GM12892 (cell line): Measurements from ENCODE around the gene GOLGA6A.
"Not testable (repeated sequence)": the region's sequence is repeated elsewhere in the genome, so short reads cannot be mapped to it uniquely, and the experiment has no call there.

ENCODE experiments used
- DNase-seq: peaks from one replicate; pipeline ENCODE4 v3.0.0; 2011; ENCODE audit not compliant: insufficient read length
- FAIRE-seq: peaks from 2 replicates; lab custom pipeline; 2011; peaks lifted over from hg19 to GRCh38; lab: Jason Lieb, UNC
- POLR2A ChIP-seq: IDR thresholded peaks from 2 replicates; pipeline ENCODE4 v1.6.1; 2011; ENCODE audit warnings: low read depth, low read length, control low read depth
- POLR2AphosphoS5 ChIP-seq: IDR thresholded peaks from 2 replicates; pipeline ENCODE4 v1.6.1; 2011; ENCODE audit warnings: low read depth, low read length, control low read depth
- TAF1 ChIP-seq: IDR thresholded peaks from 2 replicates; pipeline ENCODE4 v1.6.1; 2011; ENCODE audit warnings: low read depth, mild to moderate bottlenecking, control low read depth, low read length, borderline replicate concordance

The GOLGA6A gene

DNA sequence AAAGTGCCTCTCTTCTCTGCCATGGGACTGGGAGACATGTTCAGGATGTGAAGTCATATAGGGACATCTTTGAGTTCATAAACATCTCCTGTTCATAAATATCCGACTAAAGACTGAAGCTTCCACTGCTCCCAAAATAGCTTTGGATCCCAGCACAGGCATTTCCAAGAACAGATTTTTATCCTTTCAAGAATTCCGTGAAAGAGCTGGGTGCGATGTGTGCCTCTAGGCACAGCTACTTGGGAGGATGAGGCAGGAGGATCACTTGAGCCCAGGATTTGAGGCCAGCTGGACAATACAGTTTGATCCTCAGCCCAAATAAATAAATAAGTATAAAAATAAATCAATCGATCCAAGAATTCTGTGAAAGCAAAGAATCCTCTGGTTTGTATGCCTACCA, 41.3 kb upstream of the GOLGA6A start:
- TF ChIP-seq POLR2AphosphoS5 = no peak
- no peak for TF ChIP-seq TAF1
- TF ChIP-seq POLR2A = no peak
- FAIRE-seq = no peak
- no peak for DNase-seq

DNA sequence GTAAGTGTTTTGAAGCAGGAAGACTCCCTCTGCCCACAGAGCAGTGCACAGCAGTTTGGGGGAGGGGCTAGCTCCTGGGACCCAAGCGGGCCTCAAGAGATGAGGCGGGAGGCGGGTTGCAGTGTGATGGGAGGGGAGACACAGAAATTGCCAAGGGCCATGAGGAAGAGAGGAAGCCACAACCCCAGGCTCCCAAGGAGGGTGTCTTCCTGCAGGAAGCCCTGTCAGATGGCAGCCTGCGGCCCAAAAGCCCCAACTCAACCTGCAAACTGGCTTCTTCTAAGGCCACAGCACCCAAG, 40.7 kb upstream of the GOLGA6A start:
- FAIRE-seq (no peak), DNase-seq (no peak)
- TF ChIP-seq POLR2A = no peak
- no peak for TF ChIP-seq POLR2AphosphoS5
- TF ChIP-seq TAF1 = no peak

DNA sequence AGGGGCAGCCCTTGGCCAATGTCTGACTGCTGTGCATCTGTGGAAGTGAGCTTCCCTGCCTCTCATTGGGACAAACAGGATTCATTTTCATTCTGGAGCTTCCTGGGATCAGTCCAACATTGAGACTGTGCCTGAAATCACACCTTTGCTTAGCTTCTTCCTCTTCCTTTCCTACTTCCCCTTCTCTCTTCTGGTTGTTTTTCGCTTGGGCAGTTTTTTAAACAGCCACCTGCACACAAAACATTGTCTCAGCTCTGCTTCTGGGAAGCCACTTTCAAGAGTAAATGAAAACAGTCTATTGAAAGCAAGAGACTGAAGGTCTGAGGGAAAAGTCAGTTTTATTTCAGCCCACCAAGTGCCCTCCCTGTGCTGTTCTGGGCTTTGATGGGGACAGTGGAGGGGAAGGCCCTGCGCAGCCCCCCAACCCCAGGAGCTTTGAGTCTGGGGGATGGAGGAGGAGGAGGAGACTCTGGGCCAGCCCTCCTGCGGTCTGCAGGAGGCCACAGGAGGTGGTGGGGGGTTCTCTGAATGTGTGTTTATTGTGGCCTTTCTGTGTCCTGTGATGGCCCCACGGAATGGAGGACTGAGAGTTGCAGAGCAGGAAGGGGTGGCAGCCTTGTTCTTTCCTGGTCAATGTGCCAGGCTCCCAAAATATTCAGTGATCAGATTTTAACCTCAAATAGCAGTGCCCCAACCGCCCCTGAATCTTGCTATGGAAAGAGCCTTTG, 40.2 kb upstream of the GOLGA6A start:
- FAIRE-seq = peak; percentile 68
- no peak for DNase-seq
- TF ChIP-seq POLR2AphosphoS5 (no peak), POLR2A (no peak), TAF1 (no peak)

DNA sequence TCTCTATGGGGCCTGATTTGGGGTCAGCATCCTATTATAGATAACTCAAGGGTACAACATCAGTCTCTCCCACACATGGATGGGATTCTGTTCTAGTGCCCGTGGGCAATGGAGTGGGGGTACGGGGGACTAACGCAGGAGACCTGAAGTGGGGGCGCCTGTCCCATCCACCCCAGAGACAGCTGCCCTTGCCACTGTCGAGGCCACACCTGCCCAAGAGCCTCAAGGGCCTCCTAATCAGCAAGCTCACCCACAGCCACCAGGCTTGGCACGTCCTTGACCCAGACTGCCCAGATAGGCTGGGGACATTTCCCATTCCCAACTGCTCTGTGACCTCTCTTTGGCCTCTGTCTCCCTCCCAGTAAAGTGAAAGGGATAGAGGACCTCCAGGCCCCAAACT, 39.5 kb upstream of the GOLGA6A start:
- DNase-seq = no peak
- no peak for FAIRE-seq
- TF ChIP-seq POLR2AphosphoS5 (no peak), POLR2A (no peak), TAF1 (no peak)

DNA sequence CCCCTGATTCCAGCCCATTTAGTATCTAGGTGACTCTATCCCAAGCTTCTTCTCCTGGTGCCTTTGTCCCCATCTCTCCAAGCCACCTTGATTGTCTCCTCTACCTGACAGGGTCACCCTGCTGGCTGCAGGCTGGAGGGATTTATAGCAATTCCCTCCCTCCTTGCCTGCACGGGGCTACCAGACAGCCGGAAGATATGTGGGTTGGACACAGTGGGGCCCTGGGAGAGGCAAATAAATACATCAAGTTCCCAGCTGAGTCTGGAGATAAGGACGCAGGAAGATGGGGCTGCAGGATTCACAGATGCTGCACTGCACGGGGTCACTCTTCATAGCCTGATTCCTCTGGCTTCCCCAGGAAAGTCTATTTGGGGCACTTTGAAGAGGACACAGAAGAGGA, 38.7 kb upstream of the GOLGA6A start:
- no peak for TF ChIP-seq POLR2AphosphoS5
- TF ChIP-seq TAF1 = no peak
- TF ChIP-seq POLR2A = no peak
- DNase-seq = no peak
- FAIRE-seq = no peak

DNA sequence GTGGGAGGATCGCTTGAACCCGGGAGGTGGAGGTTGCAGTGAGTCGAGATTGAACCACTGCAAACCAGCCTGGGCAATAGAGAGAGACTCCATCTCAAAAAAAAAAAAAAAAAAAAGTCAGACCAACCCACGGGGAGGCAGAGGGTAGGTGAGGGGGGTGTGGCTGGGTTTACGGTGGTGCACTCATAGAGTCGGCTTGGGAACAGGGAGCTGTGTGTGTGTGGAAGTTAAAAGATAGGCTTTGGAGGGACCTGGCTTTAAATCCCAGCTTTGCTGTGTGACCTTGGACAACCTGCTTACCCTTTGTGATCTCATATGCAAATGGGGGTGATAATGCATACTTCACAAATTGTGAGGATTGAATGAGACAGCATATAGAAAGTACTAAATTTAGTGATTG, 38.1 kb upstream of the GOLGA6A start:
- TF ChIP-seq TAF1 (no peak), POLR2AphosphoS5 (no peak), POLR2A (no peak)
- DNase-seq (no peak), FAIRE-seq (no peak)

DNA sequence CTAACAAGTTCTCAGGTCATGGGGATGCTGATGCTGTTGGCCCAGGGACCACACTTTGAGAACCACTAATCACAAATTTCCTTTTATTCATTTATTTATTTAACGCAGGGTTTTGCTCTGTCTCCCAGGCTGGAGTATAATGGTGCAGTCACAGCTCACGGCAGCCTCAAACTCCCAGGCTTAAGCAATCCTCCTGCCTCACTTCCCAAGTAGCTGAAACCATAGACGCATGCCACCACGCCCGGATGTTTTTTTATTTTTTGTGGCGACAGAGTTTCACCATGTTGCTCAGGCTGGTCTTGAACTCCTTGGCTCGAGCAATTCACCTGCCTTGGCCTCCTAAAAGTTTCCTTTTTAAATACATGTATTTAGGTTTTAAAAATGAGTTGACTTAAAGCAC, 27.4 kb upstream of the GOLGA6A start:
- FAIRE-seq (no peak), DNase-seq (no peak)
- TF ChIP-seq POLR2AphosphoS5 (no peak), TAF1 (no peak), POLR2A (no peak)

DNA sequence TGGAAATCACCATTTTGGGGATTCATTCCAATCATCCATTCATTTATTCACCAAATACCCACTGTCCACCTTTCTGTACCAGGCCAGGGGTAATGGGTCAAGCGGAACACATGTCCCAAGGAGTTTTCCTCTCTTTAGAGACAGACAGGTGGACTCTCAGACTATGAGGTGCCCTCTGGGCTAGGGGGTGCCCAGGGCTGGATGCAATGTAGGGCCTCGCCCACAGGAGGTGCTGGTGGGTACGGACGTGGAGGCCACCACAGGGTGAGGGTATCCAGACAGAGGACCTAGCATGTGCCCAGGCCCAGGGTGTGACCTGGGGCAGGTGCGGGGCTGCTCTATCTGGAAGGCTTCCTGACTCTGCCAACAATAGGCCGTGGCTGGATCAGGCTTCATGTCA, 26.3 kb upstream of the GOLGA6A start:
- DNase-seq, FAIRE-seq: not testable (repeated sequence)

DNA sequence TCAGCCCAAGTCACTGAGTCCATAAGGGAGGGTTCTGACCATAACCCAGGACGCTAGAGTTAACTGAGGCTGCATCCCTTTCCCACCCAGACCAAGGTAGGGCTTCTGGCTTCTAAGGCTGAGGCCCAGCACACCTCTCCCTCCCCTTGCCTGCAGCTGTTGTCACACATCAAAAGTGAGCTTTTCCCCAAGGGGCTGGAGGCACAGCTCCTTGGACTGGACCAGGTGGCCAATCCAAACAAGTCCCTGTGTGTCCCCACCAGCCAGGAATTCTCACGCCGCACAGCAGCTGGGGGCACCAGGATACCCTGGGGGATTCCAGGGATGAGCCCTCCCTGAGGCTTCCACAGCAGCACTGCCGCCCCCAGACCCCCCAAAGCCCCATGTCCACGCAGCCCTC, 25.8 kb upstream of the GOLGA6A start:
- TF ChIP-seq POLR2A = no peak
- TF ChIP-seq POLR2AphosphoS5 = no peak
- TF ChIP-seq TAF1 = no peak
- DNase-seq = no peak
- FAIRE-seq = no peak

DNA sequence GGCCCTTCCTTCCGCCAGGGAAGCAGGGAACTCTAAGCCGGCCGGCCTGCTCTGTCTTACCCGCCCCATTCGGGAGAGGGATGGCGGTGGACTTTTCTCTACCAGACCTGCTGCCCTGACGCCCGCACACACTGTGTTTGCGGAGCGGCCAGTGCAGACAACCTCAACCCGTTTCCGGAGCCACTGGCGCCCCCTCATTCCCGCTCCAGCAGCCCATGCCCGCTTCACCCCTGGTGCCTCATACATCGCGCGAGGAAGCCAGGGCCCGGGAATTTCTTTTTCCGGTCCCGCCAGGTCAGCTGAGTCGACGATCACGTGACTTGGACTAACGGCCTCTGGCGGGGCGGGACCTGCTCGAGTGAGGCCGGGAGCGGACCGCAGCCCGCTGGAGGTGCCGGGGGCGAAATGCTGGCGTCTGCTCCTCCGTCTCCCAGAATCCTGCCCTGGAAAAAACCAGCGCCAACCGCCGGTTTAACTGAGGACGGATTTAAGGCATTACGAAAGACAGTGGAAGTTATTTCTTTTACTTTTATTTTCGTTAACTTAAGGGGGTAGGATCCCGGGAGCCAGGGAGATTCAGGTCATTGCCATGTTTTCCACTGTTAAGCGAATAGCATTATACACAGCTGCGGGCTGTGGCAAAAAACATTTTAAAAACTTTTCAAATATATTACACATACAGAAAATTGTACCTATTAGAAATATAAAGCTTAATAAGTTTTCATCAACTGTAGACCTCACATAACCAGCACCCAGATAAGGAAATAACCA, 17.8 kb upstream of the GOLGA6A start:
- not testable (repeated sequence) for DNase-seq
- FAIRE-seq = peak; percentile 84

DNA sequence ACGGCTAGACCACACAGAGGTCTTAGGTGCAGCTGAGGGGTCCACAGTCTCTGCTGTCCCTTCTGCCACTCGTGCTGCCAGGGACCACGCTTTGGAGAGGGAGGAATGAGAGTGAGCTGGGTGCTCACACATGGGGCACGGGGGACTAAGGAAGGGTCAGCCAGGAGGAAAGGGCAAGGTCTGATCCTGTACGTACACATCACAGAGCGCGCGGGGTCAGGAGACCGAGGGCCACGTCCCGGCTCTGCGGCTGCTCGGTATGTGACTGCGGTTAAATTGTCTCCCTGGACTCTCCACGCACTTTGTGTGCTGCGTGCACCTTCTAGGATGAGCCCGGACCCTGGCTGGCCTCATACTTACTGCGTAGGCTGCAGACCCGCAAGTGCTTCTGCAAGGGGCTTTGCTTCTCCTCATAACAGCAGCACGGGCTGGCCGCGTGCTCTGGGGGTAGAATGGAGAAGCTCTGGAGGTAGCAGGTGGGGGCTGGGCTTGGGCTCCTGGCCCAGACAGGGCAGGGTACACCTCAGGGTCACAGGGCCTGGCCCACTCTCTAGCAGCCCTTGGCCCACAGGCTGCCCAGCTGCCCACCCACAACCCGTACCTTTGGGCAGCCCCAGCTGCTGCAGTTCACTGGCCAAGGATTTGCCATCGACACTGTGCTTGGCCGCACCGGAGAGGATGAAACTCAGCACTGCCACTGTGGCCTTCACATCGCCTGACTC, 14.6 kb upstream of the GOLGA6A start:
- DNase-seq, FAIRE-seq: not testable (repeated sequence)

DNA sequence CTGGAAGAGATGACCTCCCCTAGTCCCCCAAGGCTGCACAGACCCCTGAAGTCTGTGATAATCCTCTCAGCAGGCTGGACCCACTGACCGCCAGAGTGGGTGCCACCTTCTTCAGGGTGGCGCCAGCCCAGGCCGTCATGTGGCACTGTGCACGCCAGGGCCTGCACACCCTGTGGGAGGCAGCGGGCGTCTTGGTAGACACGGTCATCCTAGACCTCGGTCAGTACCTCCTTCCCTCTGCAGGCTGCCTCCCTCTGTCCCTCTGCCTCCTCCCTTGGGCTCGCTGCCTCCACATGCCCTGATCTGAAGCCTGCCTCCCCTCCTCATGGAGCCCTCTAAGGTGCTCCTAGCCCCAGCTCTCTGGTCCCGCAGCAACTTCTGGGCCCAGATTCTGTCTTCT, 13.3 kb upstream of the GOLGA6A start:
- FAIRE-seq, DNase-seq: not testable (repeated sequence)

DNA sequence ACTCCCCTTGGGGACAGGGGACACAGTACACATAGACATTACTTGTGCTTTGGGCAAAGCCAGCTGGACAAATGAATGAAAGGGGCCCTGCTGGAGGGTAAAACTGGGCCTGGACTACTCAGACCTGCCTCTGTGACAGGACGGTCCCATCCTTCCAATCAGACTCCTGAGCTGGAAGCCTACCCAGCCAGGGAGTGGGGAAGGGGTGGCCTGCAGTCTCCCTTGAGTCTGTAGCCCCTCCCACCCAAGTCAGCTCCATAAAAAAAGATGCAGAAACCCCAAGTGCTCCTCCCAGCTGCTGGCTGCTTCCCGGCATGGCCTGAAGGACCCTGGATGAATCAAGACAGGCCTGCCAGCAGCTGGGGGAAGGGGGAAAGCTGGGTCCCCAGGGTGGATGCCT, 12.2 kb upstream of the GOLGA6A start:
- FAIRE-seq = not testable (repeated sequence)

DNA sequence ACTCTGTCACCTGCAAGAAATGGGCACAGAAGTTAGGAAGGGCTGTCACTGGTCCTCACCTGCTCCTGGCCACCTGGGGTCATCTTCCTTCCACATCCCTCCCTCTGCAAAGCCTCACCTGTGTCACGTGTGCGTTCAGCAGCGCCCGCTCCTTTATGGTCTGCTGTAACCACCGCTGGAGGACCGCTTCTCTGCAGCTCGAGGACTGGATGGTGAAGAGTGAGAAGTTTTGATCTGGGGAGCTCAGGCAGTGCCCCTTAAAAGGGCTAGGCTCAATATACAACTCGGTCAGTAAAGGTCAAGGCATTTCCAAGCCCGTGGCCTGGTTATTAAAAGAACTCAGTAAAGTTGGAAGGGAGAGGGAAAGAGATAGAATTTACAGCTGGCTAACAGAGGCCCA, 6.6 kb downstream of the GOLGA6A start:
- not testable (repeated sequence) for FAIRE-seq

More for the DNA sequence above, 12.2 kb upstream of the GOLGA6A start:
- not testable (repeated sequence) for DNase-seq

DNA sequence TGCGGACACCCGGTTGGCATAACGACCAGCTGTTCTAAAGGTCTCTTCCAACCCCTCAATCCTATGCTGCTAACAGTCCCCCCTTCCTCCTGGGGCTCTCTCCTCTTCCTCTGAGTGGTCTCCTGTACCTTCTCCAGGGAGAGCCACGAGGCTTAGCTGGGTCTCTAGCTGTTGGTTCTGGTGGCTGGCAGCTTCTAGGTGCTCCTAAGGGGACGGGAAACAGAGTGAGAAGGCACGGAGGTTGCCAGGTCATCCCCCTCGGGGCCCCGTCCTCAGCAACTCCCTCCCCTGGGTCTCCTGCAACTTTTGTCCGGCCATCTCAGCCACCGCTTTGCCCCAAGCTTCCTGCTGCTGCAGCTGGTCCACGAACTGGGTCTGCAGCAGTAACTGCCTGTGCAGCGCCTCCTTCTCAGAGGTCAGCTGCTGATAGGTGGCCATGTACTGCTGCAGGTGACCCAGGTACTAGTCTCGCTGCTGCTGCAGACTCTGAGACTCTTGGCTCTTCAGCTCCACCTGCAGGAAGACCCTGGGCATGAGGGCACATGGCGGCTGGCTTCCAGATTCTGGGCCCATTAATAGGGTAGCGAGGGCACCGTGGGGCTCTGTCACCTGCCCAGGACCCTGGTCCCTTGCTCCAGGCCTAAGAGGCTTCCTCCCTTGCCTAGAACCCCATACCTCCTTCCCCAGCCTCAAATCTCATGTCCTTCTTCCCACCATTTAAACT, 9.6 kb downstream of the GOLGA6A start:
- DNase-seq, FAIRE-seq: not testable (repeated sequence)

More for the DNA sequence above, 6.6 kb downstream of the GOLGA6A start:
- not testable (repeated sequence) for DNase-seq

DNA sequence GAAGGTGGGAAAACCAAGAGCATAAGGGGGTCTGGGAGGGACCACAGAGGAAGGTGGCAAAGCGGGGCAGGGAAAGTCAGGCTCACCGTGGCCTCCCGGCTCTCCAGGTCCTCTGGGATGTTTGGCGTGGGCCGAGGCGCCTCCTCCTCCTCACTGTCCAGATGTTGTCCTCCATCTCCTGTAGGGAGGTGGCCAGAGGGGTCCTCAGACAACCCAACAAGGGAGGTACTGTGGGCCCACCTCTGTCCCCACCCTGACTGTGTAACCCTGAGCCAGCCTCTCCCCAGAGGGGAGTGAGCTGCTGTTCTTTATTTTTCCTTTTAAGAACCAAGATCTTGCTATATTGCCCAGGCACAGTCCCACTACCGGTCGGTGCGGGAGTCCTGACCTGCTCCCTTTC, 10.2 kb downstream of the GOLGA6A start:
- not testable (repeated sequence) for FAIRE-seq, DNase-seq

DNA sequence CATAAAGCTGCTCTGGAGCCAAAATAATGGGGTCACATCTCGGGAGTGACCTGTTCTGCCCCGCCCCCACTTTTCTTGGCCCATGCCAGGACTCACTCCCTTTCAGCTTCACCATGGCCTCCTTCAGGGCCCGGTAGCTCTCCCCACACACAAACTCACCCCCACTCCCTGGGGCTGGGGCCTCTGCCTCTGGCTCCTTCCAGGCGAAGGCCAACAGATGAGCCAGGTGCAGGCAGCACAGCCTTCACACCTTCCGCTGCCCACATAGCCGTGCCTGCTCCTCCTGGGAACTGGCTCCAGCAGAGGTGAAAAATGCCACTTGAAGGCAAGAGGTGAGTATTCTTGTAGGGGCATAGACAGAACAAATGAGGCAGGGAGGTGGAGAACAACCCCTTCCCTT, 10.7 kb downstream of the GOLGA6A start:
- not testable (repeated sequence) for FAIRE-seq, DNase-seq
